Neural cell (in vitro differentiated cells): ENCODE data around the gene GATAD1. TPM values are rescaled to one million over a fixed set of nuclear protein-coding genes. Genes with fewer than 3 reads are reported as not detected.

Experiments
- H2AFZ ChIP-seq: fragments of 200-600, 300-800 bp; sonication (generic), shearing (Covaris generic); 2 replicates; pipeline ENCODE4 v1.6.0; 2014; ENCODE audit warnings: low read depth, mild to moderate bottlenecking, antibody characterized with exemption, low read length, moderate library complexity
- H3F3A ChIP-seq: fragments of 200-600 bp; shearing (Covaris generic); 2 replicates; pipeline ENCODE4 v1.6.1; 2016; ENCODE audit warnings: mild to moderate bottlenecking, moderate library complexity, mixed read lengths, antibody characterized with exemption, low read length; ENCODE audit not compliant: insufficient read depth, poor library complexity, severe bottlenecking
- H3K27ac ChIP-seq: fragments of 200-600, 300-800 bp; sonication (generic), shearing (Covaris generic); 2 replicates; pipeline ENCODE4 v1.5.1; 2014; ENCODE audit warnings: mild to moderate bottlenecking, low read length, moderate library complexity
- H3K27me3 ChIP-seq: fragments of 300-800, 200-600 bp; sonication (generic), shearing (Covaris generic); 2 replicates; pipeline ENCODE4 v1.6.0; 2014; ENCODE audit warnings: mild to moderate bottlenecking, low read depth, low read length, moderate library complexity; ENCODE audit not compliant: insufficient read depth
- H3K36me3 ChIP-seq: fragments of 300-800, 200-600 bp; sonication (generic), shearing (Covaris generic); 2 replicates; pipeline ENCODE4 v1.5.1; 2014; ENCODE audit warnings: mild to moderate bottlenecking, antibody characterized with exemption, low read length, moderate library complexity; ENCODE audit not compliant: insufficient read depth
- H3K4me2 ChIP-seq: fragments of 300-800, 200-600 bp; sonication (generic), shearing (Covaris generic); 2 replicates; pipeline ENCODE4 v1.6.0; 2014; ENCODE audit warnings: mild to moderate bottlenecking, low read length
- H3K4me3 ChIP-seq: fragments of 300-800, 200-600 bp; sonication (generic), shearing (Covaris generic); 2 replicates; pipeline ENCODE4 v1.5.1; 2014; ENCODE audit warnings: mild to moderate bottlenecking, low read length, moderate library complexity
- H3K79me2 ChIP-seq: fragments of 200-600 bp; shearing (Covaris generic); replicated peaks from 2 replicates; pipeline ENCODE4 v1.6.0; 2014; ENCODE audit warnings: mild to moderate bottlenecking, low read length, moderate library complexity; ENCODE audit not compliant: insufficient read depth
- H3K9ac ChIP-seq: fragments of 300-800, 200-600 bp; sonication (generic), shearing (Covaris generic); 2 replicates; pipeline ENCODE4 v1.6.1; 2016; ENCODE audit warnings: mild to moderate bottlenecking, low read length, mixed read lengths
- H3K9me2 ChIP-seq: fragments of 200-600 bp; shearing (Covaris generic); 2 replicates; pipeline ENCODE4 v1.6.1; 2016; ENCODE audit warnings: mild to moderate bottlenecking, low read length, mixed read lengths; ENCODE audit not compliant: insufficient read depth
- H3K9me3 ChIP-seq: fragments of 200-600, 300-800 bp; sonication (generic), shearing (Covaris generic); 2 replicates; pipeline ENCODE4 v1.6.1; 2016; ENCODE audit warnings: mild to moderate bottlenecking, mixed run types, low read length, moderate library complexity, mixed read lengths
- H4K20me1 ChIP-seq: fragments of 200-600 bp; shearing (Covaris generic); 2 replicates; pipeline ENCODE4 v1.6.1; 2016; ENCODE audit warnings: mild to moderate bottlenecking, mixed run types; ENCODE audit not compliant: insufficient read depth
- EP300 ChIP-seq: fragments of 450-650 bp; conservative IDR thresholded peaks from 2 replicates; pipeline ENCODE4 v1.6.1; 2014; ENCODE audit warnings: antibody characterized with exemption, mild to moderate bottlenecking, moderate library complexity; ENCODE audit not compliant: poor library complexity, severe bottlenecking
- EZH2 ChIP-seq: fragments of 200-600, 300-800 bp; shearing (Covaris generic), sonication (generic); IDR thresholded peaks from 2 replicates; pipeline ENCODE4 v1.6.1; 2014; ENCODE audit warnings: antibody characterized with exemption, low read length, borderline replicate concordance, mild to moderate bottlenecking; ENCODE audit not compliant: insufficient read depth, poor library complexity, severe bottlenecking
- MXI1 ChIP-seq: fragments of 450-650 bp; conservative IDR thresholded peaks from 2 replicates; pipeline ENCODE4 v1.6.1; 2014; ENCODE audit warnings: antibody characterized with exemption, mild to moderate bottlenecking; ENCODE audit not compliant: poor library complexity, severe bottlenecking
- POLR2AphosphoS5 ChIP-seq: IDR thresholded peaks from 2 replicates; pipeline ENCODE4 v1.6.1; 2012
- RAD21 ChIP-seq: fragments of 450-650 bp; conservative IDR thresholded peaks from 2 replicates; pipeline ENCODE4 v1.6.1; 2014; ENCODE audit warnings: antibody characterized with exemption, mild to moderate bottlenecking, moderate library complexity
- SMC3 ChIP-seq: fragments of 450-650 bp; conservative IDR thresholded peaks from 2 replicates; pipeline ENCODE4 v1.6.1; 2014; ENCODE audit warnings: antibody characterized with exemption, mild to moderate bottlenecking, moderate library complexity; ENCODE audit not compliant: poor library complexity
- TAF1 ChIP-seq: IDR thresholded peaks from 2 replicates; pipeline ENCODE4 v1.6.1; 2012; ENCODE audit warnings: low read depth
- polyA plus RNA-seq: library from polyadenylated mRNA; depleted of rRNA; stranded (reverse); fragments of >200 nt; gene quantifications from 2 replicates; pipeline ENCODE4 v1.2.3, GENCODE V29; 2014
- TF ChIP-seq, protein P1 (sequence below): fragments of 450-650 bp; IDR thresholded peaks from 2 replicates; pipeline ENCODE4 v1.5.1; 2014; ENCODE audit warnings: antibody characterized with exemption, mild to moderate bottlenecking, moderate library complexity; ENCODE audit not compliant: poor library complexity, severe bottlenecking
- TF ChIP-seq, protein P2 (sequence below): IDR thresholded peaks from 2 replicates; pipeline ENCODE4 v1.6.1; 2012; ENCODE audit warnings: borderline replicate concordance

GATAD1 gene
- polyA plus RNA-seq, 1 donor from 2014 or later = 28.9 TPM

DNA sequence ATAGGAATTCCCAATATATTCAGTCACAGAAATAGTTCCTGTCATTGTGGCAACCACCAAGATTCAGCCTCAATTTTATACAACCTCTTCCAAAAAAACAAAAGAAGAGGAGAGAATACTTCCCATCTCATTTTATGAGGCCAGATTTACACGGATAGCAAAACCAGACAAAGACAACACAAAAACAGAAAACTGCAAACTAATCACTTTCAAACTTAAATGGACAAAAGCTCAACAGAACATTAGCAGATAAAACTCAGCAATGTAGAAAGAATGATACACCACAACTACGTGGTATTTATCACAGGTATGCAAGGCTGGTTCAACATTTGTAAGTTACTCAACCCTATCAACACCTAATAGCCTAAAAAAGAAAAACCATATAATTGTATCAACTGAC lies 59.1 kb downstream of the GATAD1 start:
- H3K4me3 ChIP-seq = no peak overlapping the region
- H3F3A ChIP-seq = no peaks in the 10 kb centered on the region
- H3K4me2 ChIP-seq = no peak overlapping the region
- no peaks in the 10 kb centered on the region for H3K79me2 ChIP-seq
- H3K27me3 ChIP-seq = no peaks in the 10 kb centered on the region
- H3K9ac ChIP-seq = no peak overlapping the region
- H3K9me2 ChIP-seq = no peaks in the 10 kb centered on the region
- H3K9me3 ChIP-seq = no peaks in the 10 kb centered on the region
- no peaks in the 10 kb centered on the region for H4K20me1 ChIP-seq
- TF ChIP-seq POLR2AphosphoS5 (no peak), MXI1 (no peak), EZH2 (no peak), EP300 (no peak), SMC3 (no peak), RAD21 (no peak), TAF1 (no peak)
- TF ChIP-seq, protein P1, sequence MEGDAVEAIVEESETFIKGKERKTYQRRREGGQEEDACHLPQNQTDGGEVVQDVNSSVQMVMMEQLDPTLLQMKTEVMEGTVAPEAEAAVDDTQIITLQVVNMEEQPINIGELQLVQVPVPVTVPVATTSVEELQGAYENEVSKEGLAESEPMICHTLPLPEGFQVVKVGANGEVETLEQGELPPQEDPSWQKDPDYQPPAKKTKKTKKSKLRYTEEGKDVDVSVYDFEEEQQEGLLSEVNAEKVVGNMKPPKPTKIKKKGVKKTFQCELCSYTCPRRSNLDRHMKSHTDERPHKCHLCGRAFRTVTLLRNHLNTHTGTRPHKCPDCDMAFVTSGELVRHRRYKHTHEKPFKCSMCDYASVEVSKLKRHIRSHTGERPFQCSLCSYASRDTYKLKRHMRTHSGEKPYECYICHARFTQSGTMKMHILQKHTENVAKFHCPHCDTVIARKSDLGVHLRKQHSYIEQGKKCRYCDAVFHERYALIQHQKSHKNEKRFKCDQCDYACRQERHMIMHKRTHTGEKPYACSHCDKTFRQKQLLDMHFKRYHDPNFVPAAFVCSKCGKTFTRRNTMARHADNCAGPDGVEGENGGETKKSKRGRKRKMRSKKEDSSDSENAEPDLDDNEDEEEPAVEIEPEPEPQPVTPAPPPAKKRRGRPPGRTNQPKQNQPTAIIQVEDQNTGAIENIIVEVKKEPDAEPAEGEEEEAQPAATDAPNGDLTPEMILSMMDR = no peak
- TF ChIP-seq, protein P2, sequence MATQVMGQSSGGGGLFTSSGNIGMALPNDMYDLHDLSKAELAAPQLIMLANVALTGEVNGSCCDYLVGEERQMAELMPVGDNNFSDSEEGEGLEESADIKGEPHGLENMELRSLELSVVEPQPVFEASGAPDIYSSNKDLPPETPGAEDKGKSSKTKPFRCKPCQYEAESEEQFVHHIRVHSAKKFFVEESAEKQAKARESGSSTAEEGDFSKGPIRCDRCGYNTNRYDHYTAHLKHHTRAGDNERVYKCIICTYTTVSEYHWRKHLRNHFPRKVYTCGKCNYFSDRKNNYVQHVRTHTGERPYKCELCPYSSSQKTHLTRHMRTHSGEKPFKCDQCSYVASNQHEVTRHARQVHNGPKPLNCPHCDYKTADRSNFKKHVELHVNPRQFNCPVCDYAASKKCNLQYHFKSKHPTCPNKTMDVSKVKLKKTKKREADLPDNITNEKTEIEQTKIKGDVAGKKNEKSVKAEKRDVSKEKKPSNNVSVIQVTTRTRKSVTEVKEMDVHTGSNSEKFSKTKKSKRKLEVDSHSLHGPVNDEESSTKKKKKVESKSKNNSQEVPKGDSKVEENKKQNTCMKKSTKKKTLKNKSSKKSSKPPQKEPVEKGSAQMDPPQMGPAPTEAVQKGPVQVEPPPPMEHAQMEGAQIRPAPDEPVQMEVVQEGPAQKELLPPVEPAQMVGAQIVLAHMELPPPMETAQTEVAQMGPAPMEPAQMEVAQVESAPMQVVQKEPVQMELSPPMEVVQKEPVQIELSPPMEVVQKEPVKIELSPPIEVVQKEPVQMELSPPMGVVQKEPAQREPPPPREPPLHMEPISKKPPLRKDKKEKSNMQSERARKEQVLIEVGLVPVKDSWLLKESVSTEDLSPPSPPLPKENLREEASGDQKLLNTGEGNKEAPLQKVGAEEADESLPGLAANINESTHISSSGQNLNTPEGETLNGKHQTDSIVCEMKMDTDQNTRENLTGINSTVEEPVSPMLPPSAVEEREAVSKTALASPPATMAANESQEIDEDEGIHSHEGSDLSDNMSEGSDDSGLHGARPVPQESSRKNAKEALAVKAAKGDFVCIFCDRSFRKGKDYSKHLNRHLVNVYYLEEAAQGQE = no peak
- H2AFZ ChIP-seq = no peak overlapping the region
- no peak overlapping the region for H3K27ac ChIP-seq
- H3K36me3 ChIP-seq = no peaks in the 10 kb centered on the region

DNA sequence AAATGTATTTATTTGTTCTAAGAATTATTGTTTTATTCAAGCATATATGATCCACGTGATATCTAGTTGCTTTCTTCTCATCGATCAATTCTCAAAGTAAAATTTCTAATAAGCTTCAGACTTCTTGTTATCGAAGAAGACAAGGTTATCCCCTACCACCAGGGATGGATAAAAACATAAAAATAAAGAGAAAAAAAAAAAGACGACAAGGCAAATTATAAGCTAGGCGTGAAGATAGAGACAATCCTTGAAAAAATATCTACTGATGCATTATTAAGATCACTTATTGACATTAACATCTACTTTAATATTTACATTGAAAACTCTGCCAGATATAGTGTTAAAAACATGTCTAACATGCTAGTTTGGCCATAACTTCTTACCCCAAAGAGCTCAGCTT lies 61.7 kb downstream of the GATAD1 start:
- no peaks in the 10 kb centered on the region for H3K9me2 ChIP-seq

More for the DNA sequence above, 61.7 kb downstream of the GATAD1 start:
- H3K9ac ChIP-seq = no peak overlapping the region
- H4K20me1 ChIP-seq = no peaks in the 10 kb centered on the region
- no peaks in the 10 kb centered on the region for H3K9me3 ChIP-seq
- H3K4me3 ChIP-seq = no peak overlapping the region
- H3K4me2 ChIP-seq = no peak overlapping the region
- TF ChIP-seq TAF1 = no peak
- TF ChIP-seq, protein P2 = no peak
- no peak for TF ChIP-seq MXI1
- TF ChIP-seq EP300 = no peak
- no peak for TF ChIP-seq RAD21
- TF ChIP-seq EZH2 = no peak
- TF ChIP-seq POLR2AphosphoS5 = no peak
- no peak for TF ChIP-seq SMC3
- TF ChIP-seq, protein P1 = no peak
- H3K27me3 ChIP-seq = no peaks in the 10 kb centered on the region
- no peaks in the 10 kb centered on the region for H3F3A ChIP-seq
- H2AFZ ChIP-seq = no peak overlapping the region
- H3K27ac ChIP-seq = no peak overlapping the region
- H3K36me3 ChIP-seq = peaks cover 6% of the 10 kb centered on the region
- H3K79me2 ChIP-seq = no peaks in the 10 kb centered on the region
